Ammon's horn (tissue), 1 donor: ENCODE results near the gene FBXO9.
"Not testable (repeated sequence)": the region's sequence is repeated elsewhere in the genome, so short reads cannot be mapped to it uniquely, and the experiment has no call there.

Source experiments
- DNase-seq: peaks from one replicate; pipeline ENCODE4 v3.0.0-alpha.2; 2016; ENCODE audit warnings: low spot score

Gene FBXO9

DNA sequence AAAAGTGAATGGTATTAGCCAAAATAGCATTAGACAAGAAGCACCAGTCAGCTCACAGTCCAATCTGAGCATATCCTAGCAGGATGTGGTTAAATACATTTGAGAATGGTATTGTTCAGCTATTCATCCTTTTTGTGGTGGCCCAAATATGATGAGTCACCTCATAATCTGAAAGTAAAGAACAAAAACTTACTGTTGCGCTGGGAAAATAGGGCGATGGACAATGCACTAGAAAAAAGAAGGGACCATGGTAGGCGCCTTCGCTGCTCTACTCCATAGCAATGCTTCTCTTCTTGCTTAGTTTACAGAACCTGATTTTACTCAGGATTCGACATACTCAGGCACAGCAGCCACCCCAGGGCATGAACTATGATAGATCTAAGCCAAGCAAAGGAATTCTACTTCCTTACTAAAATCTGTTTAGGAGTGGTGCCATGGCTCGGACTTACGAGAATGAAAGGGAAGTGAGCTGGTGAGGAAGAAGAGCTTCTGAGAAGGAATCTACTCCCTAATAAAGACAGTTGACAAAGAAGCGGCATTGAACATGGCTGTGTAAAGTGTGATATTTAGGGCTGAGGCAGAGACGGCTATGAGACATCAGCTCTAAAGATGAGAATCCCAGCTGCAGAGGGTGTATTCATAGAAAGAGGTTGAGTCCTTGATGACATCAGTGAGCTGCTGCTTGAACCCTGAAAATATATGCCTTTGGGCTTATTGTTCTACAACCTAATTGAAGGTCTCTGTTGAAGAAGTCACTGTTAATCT, 16.6 kb upstream of the FBXO9 start:
- DNase-seq: no peak

DNA sequence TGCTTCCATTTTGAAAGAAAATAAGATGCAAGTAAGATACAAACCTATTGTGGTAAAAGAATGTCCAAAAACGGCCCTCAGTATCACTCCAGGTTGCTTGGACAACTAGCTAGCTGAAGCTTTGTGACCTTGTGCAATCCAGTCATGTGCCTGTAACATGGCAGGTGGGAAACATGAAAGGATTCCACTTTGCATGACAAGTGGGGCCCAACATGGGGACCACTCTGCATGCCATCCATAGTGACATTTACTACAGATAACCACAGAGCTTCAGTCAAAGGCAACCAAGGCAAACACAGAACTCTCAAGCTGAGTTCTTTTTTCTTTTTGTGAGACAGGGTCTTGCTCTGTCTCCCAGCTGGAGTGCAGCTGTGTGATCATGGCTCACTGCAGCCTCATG, 15.8 kb upstream of the FBXO9 start:
- DNase-seq: no peak

DNA sequence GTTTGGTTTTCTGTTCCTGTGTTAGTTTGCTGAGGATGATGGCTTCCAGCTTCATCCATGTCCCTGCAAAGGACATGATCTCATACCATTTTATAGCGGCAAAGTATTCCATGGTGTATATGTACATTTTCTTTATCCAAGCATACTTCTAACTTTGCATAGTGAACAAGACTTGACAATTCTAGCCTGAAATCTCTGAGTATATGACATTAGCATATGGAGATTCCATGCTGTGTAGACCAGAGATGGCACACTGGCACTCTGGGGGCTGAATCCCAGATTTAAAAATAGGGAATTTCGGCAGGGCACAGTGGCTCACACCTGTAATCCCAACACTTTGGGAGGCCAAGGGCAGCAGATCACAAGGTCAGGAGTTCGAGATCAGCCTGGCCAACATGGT, 13.1 kb upstream of the FBXO9 start:
- DNase-seq: not testable (repeated sequence)

DNA sequence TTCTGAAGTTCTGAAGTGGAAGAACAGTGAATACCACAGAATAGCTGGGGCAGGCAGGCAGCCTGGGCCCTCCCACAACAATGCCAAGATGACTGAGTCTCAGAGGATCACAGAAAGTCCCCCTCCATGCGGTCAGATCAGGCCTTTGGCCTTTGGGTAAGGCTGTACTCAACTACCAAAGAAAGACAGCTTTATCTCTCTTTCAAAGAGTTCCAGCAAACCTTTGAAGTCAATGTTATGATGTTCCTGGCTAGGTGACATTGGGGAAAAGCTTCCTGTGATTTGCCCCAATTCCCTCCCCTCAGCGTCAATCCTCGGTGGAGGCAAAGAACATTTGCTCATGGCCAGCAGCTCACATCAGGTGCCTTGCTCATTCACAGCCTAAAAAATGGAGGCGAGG, 10.7 kb upstream of the FBXO9 start:
- no peak for DNase-seq

DNA sequence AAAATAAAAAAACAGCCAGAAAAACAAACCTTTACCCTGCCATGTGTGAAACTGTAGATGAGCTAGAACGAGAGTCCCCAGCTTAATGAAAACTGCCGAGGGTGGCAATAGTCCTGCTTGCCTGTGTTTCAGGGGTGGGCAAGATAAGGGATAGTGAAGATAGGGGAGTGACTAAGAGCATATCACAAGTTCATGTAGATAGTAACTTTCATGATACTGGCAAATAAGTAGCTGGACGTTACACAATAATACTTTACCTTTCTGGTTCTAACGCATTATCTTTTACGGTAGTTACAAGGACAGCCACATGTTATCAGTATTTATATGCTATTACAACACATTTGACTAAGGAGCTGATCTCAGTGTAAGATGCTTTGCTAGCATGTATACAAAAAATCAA, 9.3 kb upstream of the FBXO9 start:
- no peak for DNase-seq

DNA sequence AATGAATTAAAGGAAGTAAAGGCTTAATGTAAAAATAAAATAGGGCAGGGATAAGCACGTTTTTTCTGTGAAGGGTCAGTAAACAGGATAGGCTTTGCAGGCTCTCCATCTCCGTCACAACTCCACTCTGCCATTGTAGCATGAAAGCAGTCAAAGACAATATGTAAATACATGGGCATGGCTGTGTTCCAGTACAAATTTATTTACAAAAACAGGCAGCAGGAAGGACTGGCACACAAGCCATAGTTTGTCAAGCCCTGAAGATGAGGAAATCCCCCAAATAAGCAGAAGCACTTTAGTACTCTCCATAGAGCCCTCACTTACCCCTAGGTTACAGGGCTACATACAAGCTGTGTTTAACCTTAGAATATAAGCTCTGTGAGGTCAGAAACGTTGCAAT, 8.9 kb upstream of the FBXO9 start:
- DNase-seq: no peak

DNA sequence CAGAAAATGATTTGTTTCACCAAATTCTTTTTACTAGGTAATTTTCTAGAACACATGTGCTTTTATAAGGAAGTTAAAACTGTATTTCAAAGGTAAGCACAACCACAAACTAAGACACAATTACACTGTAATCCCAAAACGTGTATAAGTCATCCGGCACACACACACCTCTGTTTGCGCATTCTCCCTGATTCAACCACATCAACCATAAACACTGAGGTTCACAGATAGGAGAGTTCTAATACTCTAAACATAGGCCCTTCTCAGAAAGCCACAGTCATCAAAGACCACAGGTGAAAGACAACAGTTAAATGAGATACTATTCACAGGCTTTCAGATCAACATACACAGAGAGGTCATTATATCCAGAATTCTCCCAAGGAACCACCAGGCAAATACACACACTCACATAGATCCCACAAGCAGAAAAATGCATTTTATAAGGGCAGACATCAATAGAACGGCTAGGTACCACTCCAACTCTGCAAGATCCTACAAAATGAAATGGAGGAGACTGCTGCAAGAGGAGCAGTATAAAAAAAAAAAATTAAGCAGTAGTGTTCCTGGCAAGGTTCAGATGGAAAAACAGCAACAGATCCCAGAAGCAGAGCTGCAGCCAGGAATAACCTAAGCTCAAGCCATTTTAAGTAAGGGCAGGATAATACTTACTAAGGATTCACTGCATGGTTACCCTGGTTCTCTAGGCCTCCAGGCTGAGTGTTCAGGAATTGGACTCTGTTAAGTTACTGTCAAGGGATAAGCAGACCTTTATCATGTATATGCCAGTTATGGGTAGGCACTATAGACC, 6.6 kb upstream of the FBXO9 start:
- no peak for DNase-seq

DNA sequence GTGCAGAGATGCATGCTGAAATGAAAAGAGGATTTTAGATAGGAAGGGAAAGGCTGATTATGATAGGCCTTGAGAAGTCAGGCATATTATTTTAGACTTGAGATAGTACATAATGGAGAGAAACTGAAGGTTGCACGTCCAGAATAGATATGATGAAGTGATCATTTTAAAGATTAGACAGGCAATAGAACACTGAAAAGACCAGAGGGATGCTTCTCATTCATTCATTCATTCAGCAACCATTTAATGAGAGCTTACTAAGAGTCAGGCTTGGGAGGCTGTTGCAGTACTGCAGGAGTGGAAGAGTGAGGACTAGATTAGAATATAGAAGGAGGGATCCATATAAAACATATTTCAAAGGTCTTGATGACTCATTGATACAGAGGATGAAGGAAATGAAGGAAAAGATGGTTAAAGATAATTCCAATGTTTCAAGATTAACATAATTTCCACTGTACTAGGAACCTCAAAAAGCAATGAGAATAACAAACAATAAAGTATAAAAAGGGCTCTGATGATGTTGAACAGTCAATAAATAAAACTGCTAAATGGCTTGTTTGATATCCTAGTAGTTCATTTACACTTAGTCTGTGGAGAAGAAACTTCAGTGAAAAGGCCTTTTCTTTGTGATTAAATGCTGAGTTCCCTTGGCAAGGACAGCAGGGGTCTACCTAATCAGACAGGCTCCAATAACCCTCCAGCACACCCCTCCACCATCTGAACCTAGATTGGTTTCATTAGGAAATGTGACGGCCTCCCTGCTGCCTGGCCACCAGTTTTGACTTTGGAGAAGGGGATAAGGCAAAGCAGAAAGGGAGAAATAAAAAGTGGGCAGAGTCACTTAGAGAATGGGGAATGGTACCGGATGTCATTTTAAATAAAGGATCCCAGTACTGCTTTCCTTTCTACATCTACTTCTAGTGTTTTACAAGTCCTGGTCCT, 5.3 kb upstream of the FBXO9 start:
- no peak for DNase-seq

DNA sequence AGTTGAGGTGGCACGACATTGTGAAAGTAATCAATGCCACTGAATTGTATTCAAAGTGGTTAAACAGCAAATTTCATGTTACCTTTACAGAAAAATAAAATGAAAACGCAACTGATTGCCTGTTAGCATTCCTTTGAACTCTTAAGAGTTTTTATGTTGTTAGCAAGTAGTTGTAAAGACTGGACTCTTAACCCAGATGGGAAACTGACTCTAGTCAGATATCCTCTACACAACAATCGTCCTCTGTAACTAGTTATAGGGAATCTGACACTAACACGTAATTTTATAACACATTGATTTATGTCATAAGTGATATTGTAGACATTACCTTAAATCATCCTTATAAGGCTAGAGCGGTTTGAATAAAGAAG, 3.0 kb upstream of the FBXO9 start:
- no peak for DNase-seq

DNA sequence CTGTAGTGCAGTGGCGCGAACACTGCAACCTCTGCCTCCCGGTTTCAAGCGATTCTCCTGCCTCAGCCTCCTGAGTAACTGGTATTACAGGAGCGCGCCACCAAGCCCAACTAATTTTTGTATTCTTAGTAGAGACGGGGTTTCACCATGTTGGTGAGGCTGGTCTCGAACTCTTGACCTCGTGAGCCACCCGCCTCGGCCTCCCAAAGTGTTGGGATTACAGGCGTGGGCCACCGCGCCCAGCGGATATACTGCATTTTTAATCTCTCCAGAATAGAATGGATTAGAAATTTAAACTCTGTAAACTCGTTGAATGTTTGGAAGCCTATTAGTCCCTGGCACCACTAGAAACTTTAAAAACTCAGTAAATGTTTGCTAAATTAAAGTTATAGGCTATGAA, 949 bp upstream of the FBXO9 start:
- DNase-seq: not testable (repeated sequence)

DNA sequence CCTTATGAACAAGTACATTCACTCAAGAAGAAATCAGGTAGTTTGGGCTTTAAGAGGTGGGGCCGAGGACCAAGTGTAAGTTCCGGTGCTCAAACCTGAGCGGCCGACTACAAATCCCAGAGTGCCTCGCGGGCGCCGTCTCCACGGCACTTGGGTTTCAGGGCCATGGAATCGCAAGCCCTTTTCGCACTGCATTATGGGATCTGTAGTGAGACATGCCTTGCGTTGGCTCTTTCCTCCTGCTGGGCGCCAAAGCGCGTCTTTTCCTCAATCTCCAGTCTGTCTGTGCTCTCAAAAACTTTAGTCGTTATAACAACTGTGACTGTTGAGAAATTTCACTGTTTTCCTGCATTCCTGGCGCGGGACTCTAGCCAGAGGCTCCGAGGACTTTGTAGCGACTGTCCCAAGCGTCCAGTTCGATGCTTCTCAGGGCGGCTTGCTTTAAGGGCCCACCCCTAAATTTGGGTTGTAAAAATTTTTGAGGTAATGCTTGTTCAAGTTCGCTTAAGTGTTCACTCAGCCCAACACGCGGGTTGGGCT, 408 bp upstream of the FBXO9 start:
- DNase-seq: peak; percentile 99

DNA sequence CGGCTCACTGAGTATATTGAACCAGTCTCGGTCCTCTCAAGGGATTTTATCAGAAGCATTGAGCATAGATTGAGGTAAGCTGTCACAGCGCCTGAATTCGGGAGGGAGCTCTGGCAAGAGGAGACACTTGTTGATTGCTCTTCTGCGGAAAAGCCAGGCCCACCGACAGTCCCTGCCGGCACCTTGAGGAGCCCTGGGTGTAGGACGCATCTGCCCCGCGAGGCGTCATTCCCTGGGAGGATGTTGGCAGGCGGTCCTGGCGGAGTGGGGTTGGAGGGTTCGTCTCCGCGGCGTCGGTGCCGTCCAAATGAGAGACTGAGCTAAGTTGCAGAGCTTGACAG, 843 bp downstream of the FBXO9 start:
- peak; percentile 44 for DNase-seq

DNA sequence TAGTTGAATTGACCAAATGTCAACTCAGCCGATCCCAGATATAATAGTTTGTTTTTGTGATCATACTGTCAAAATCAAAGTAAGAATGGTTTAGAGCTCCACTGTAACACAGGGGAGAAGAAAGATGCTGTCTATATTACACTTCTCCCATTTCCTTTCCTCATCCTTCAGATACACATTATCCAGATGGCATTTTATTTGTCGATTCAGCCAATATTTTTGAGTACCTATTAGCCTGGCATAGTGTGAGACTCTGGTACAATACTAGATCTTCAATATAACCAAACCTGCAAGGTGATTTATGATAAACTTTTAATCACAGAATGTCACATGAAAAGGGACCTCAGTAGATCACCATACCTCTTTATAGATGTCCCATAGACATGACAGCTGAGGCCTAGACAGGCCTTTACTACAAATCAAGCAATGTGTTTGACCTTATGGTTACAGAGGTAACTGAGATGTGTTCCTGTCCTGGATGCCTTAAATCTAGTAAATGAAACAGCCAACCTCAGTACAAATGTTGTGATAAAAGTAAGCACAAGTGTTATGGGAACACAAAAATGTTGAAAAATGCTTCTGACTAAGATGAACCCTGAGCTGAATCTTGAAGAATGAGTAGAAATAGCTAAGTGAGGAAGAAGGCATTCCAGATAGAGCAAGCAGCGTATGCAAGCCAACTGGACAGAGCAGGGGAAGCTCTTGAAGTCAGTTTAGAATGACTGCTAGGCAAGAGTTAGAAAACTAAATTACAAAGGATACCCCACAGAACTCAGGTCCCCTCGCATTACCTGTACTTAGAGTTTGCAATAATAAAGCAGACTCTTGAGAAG, 1.9 kb downstream of the FBXO9 start:
- no peak for DNase-seq

DNA sequence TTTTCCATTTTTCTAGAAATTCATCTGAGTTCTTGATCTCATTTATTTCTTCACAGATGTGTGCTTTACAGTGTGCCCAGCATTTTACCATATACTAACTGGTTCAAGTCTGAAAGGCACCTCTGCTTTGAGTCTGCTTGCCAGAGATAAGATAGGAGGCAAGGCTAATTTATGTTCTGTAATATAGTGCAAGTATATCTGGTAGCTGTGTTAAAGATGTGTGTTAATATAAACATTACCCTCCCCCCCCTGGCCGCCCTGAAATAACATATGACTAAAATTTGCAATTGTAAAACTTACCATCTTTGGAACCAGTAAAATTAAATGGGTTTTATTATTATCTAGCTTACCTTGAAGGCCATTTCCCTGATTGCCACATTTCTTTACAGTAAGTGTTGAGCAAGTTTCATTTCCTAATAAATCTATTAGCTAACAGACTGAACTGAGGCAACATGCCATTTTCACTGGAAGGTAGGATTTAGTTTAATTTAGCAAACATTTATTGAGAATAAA, 2.7 kb downstream of the FBXO9 start:
- no peak for DNase-seq

DNA sequence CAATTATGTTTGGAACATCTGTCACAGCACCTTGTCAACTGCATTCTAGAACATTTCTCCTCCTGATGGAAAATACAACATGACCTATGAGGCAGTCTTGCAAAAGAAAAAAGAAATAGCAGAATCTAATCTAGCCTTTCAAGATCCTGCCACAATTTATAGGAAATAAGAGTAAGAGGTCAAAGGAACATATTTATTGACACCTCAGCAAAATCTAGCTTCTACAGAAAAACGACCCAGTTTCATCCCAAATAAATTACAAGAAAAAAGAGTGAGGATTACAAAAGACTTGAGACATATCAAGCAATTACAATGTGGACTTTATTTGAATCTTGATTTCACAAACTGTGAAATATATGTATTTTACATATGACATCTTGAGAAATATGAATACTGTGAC, 4.2 kb downstream of the FBXO9 start:
- DNase-seq: no peak

DNA sequence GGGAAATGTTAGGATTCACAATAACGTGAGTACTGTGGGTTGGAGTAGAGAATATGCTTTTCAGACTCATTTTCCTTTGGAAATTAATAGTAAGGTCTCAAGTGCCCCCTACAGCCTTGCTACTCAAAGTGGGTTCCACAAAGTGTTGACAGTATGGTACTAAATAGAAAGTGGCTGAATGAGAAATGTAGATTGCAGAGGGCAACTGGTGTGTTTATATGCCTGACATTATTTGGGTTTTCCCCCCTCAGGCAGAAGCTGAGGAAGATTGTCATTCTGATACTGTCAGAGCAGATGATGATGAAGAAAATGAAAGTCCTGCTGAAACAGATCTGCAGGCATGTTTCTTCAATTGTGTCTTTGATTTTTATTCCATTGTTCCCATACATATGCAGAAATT, 5.6 kb downstream of the FBXO9 start:
- DNase-seq: no peak

DNA sequence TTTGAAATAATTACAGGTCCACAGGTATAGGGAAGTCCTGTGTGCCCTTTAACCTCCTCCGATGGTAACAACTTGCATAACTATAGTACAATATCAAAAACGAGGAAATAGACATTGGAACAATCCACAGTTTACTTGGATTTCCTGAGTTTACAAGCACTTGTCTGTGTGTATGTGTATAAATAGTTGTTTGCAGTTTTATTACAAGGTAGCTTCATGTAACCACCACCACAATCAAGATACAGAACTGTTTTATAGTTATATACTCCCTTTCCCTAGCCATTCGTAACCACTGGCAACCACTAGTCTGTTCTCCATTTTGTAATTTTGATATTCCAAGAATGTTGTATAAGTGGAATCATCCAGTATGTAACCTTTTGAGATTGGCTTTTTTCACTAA, 9.1 kb downstream of the FBXO9 start:
- DNase-seq: no peak

DNA sequence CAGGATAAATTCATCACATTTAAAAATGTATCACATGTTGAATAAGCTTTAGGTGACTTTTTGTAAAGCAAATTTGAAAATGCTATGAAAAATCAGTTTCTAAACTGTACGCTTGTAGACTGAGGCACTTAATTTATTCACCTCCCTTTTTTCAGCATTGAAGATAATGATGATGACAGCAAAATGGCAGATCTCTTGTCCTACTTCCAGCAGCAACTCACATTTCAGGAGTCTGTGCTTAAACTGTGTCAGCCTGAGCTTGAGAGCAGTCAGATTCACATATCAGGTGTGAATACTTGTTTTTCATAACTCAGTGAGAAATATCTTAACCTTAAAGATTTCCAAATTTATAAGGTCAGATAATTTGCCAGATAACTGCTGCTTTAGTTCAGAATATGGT, 15.6 kb downstream of the FBXO9 start:
- DNase-seq: no peak

DNA sequence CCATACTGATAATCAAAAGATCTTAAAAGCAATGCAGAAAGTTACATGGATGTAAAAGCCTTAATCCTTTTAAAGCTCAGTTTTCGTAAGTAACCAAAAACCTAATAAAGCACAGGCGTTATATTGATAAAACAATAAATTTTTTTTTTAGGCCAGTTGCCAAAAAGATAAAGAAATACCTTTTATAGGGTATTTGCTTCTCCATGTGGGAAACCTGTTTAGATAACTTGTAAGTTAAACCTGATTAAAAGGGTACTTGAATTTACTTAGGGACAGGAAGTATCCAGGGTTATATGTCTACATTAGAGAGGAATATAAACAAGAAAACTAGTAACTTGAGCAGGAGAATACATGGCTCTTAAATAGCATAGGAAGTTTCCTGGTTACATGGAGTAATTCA, 21.1 kb downstream of the FBXO9 start:
- DNase-seq: no peak

DNA sequence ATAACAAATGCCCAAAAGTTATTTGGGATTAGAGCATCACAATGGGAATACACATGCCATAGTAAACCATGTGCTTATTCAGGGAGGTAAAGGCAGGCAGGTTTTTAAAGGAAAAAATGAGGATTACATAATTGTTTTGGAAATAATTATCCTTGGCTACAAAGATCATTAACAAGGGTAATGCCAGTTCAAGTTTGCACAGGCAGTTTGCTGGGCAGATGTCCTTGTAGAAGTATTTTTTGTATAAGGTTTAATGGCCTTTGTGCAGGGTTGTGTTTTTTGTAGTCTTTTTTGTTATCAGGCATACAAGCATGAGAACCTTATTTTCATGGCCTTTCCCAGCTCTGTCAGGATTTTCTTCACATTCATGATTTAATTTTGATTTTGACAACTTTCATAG, 24.7 kb downstream of the FBXO9 start:
- no peak for DNase-seq

DNA sequence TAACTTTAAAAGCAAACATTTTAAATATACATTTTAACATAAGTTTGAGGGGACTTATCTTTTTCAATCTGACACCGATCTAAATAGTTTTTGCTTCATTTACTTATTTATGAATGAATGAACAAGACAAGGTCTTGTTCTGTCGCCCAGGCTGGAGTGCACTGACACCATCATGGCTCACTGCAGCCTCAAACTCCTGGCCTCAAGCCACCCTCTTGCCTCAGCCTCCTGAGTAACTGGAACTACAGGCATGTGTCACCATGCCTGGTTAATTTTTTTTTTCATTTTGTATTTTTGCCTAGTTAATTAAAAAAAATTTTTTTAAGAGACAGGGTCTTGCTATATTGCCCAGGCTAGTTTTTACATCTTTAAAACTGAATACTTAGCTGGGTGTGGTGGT, 25.4 kb downstream of the FBXO9 start:
- no peak for DNase-seq
